K562 (cell line): ENCODE data around the gene TMEM107. TPM values are rescaled to one million over a fixed set of nuclear protein-coding genes. Genes with fewer than 3 reads are reported as not detected.
A peak's percentile ranks its signal among the peaks of the same experiment; 100 is the strongest.

Experiments
- ATAC-seq: fragments of 200-7000 bp; cut with Tn5 transposase; 3 replicates; pipeline ENCODE4 v1.9.1; 2020; ENCODE audit warnings: moderate library complexity
- BruUV-seq: library from RNA; stranded (reverse); fragments of 400-500 nt; replicated peaks from 2 replicates; lab custom pipeline; 2021; lab: Mats Ljungman, UMichigan
- CTCF ChIA-PET: fragments of 300-600 bp; formaldehyde crosslinking; extraction: SDS; loops from one replicate; lab custom pipeline; 2021; ENCODE audit warnings: low intra/inter-chr PET ratio; lab: Yijun Ruan, JAX
- POLR2A ChIA-PET: fragments of 300-600, 350-650 bp; sonication (Branson Sonifier 250); formaldehyde crosslinking; extraction: SDS; loops from one replicate; lab custom pipeline; 2021; ENCODE audit warnings: antibody characterized with exemption, inconsistent platforms; lab: Yijun Ruan, JAX
- DNase-seq, 4 experiments: peaks; one replicate each; pipeline versions ENCODE4 v3.0.0 to v3.0.0-alpha.2; 2011 to 2018; ENCODE audit warnings: low spot score in 3 of 4, mixed read lengths in 3 of 4; ENCODE audit errors: extremely low read depth in 1 of 4
- FAIRE-seq: peaks from 2 replicates; lab custom pipeline; 2011; peaks lifted over from hg19 to GRCh38; lab: Jason Lieb, UNC
- H2AFZ ChIP-seq: 2 replicates; pipeline ENCODE4 v1.6.0; 2011; ENCODE audit warnings: low read depth, low read length, control low read depth, inconsistent platforms
- H3K27ac ChIP-seq: fragments of 200-600 bp; 3 replicates; pipeline ENCODE4 v1.8.0; 2011; ENCODE audit warnings: low read depth, mild to moderate bottlenecking, control low read depth, inconsistent platforms, low read length, moderate library complexity, mixed read lengths; ENCODE audit errors: extremely low read depth
- H3K27me3 ChIP-seq, 2 experiments: fragments of 300-600 bp in 1 of 2; 2 replicates in 1 of 2; 3 replicates in 1 of 2; pipeline versions ENCODE4 v1.6.0 to v1.8.0; 2011; ENCODE audit warnings: inconsistent platforms in 2 of 2, low read length in 2 of 2, mild to moderate bottlenecking in 1 of 2, mixed read lengths in 1 of 2, moderate library complexity in 1 of 2; ENCODE audit not compliant: control insufficient read depth in 2 of 2, insufficient read depth in 2 of 2
- H3K36me3 ChIP-seq: fragments of 300-600 bp; 3 replicates; pipeline ENCODE4 v1.8.0; 2011; ENCODE audit warnings: mild to moderate bottlenecking, low read length, inconsistent platforms; ENCODE audit not compliant: control insufficient read depth, insufficient read depth
- H3K4me1 ChIP-seq, 2 experiments: fragments of 200-600 bp in 1 of 2; replicated peaks in 1 of 2; 2 replicates in 1 of 2; 3 replicates in 1 of 2; pipeline versions ENCODE4 v1.5.1 to v1.8.0; 2011; ENCODE audit warnings: inconsistent platforms in 2 of 2, low read length in 2 of 2, mild to moderate bottlenecking in 1 of 2, mixed read lengths in 1 of 2, moderate library complexity in 1 of 2; ENCODE audit not compliant: control insufficient read depth in 2 of 2, insufficient read depth in 2 of 2
- H3K4me2 ChIP-seq: 2 replicates; pipeline ENCODE4 v1.6.1; 2011; ENCODE audit warnings: low read length, control low read depth, inconsistent platforms, mixed read lengths; ENCODE audit not compliant: insufficient read depth
- H3K4me3 ChIP-seq: fragments of 200-600 bp; sonication (generic), shearing (Covaris generic); 2 replicates; pipeline ENCODE4 v1.5.1; 2016; ENCODE audit warnings: control low read depth, inconsistent platforms
- H3K79me2 ChIP-seq: fragments of 200-600 bp; 3 replicates; pipeline ENCODE4 v1.8.0; 2011; ENCODE audit warnings: low read length, inconsistent platforms; ENCODE audit not compliant: control insufficient read depth, insufficient read depth
- H3K9ac ChIP-seq, 2 experiments: 2 replicates each; pipeline versions ENCODE4 v1.6.0 to v1.6.1; 2011; ENCODE audit warnings: low read depth in 2 of 2, low read length in 2 of 2, control low read depth in 1 of 2, inconsistent platforms in 1 of 2, mild to moderate bottlenecking in 1 of 2, mixed read lengths in 1 of 2; ENCODE audit not compliant: insufficient read depth in 1 of 2
- H3K9me1 ChIP-seq: one replicate; pipeline ENCODE4 v1.6.0; 2011; ENCODE audit warnings: inconsistent platforms, mild to moderate bottlenecking, low read length, moderate library complexity; ENCODE audit not compliant: control insufficient read depth, insufficient read depth
- H3K9me3 ChIP-seq: replicated peaks from 2 replicates; pipeline ENCODE4 v1.5.1; 2011; ENCODE audit warnings: low read depth, low read length, inconsistent platforms; ENCODE audit not compliant: control insufficient read depth, insufficient read depth
- H4K20me1 ChIP-seq: replicated peaks from 2 replicates; pipeline ENCODE4 v1.6.1; 2011; ENCODE audit warnings: low read length, inconsistent platforms, mixed read lengths; ENCODE audit not compliant: control insufficient read depth, insufficient read depth
- ARID4B ChIP-seq: sonication (generic); formaldehyde crosslinking; IDR thresholded peaks from 2 replicates; pipeline ENCODE4 v1.8.0; 2022; ENCODE audit warnings: mild to moderate bottlenecking, missing genetic modification reagents
- BRF2 ChIP-seq: IDR thresholded peaks from 3 replicates; pipeline ENCODE4 v1.6.1; 2011; ENCODE audit warnings: borderline replicate concordance, mild to moderate bottlenecking; ENCODE audit not compliant: insufficient read length, insufficient read depth
- DACH1 ChIP-seq: fragments of 450-650 bp; IDR thresholded peaks from 2 replicates; pipeline ENCODE4 v1.6.1; 2018; ENCODE audit not compliant: partially characterized antibody
- GATAD2B ChIP-seq: fragments of 450-650 bp; IDR thresholded peaks from 2 replicates; pipeline ENCODE4 v1.6.1; 2017; ENCODE audit warnings: mild to moderate bottlenecking, borderline replicate concordance
- MCM7 ChIP-seq, 2 experiments: fragments of 450-650 bp; IDR thresholded peaks; 2 replicates each; pipeline ENCODE4 v1.6.1; 2016 to 2018
- MTA1 ChIP-seq: fragments of 450-650 bp; IDR thresholded peaks from 2 replicates; pipeline ENCODE4 v1.6.1; 2017; ENCODE audit warnings: borderline replicate concordance
- MXD1 ChIP-seq: fragments of 250-450 bp; sonication (Bioruptor Pico); IDR thresholded peaks from 2 replicates; pipeline ENCODE4 v1.8.0; 2021; ENCODE audit warnings: borderline replicate concordance, mild to moderate bottlenecking, moderate library complexity; ENCODE audit not compliant: poor library complexity, severe bottlenecking
- ZBTB2 ChIP-seq: fragments of 450-650 bp; IDR thresholded peaks from 2 replicates; pipeline ENCODE4 v1.6.1; 2016; ENCODE audit warnings: antibody characterized with exemption
- ZNF518B ChIP-seq: fragments of 250-450 bp; sonication (Bioruptor Pico); IDR thresholded peaks from 2 replicates; pipeline ENCODE4 v1.5.0; 2021; ENCODE audit warnings: mild to moderate bottlenecking, moderate library complexity
- WGBS: fragments of 100-300 bp; shearing (Covaris generic); methylation state at CpG from one replicate; pipeline ENCODE4 v1.1.6; 2016; ENCODE audit warnings: low coverage, mixed read lengths; ENCODE audit not compliant: insufficient coverage; ENCODE audit errors: missing lambda C conversion rate; 5-methylcytosine and 5-hydroxymethylcytosine counted together
- in situ Hi-C: fragments of 300-500 bp; cut with MboI; formaldehyde crosslinking; loops from 4 replicates; pipeline ENCODE4 v1.15.0; 2018; ENCODE audit warnings: inconsistent platforms, mixed read lengths
- intact Hi-C: fragments of 100-400 bp; cut with micrococcal nuclease; formaldehyde crosslinking; loops from 2 replicates; pipeline ENCODE4 v1.14.2; 2022
- polyA plus RNA-seq, 8 experiments: library from polyadenylated mRNA; depleted of rRNA in 4 of 8; stranded (reverse) in 5 of 8; unstranded in 3 of 8; fragments of >200 nt; fragmentation: Nextera tagmentation in 2 of 8; fragmentation: Illumina TruSeq in 1 of 8; extraction: Ambion mirVana in 2 of 8; extraction: Trizol in 1 of 8; gene quantifications; 2 replicates each; pipeline versions ENCODE4 v1.2.1 to v1.2.3, GENCODE V29; 2011 to 2014; ENCODE audit warnings: inconsistent platforms in 1 of 8, missing spikeins in 1 of 8
- total RNA-seq, 7 experiments: library from RNA; depleted of rRNA in 6 of 7; stranded (reverse); fragments of >200 nt in 6 of 7; fragmentation: Illumina TruSeq in 2 of 7; extraction: Trizol in 2 of 7; gene quantifications; 2 replicates each; pipeline versions ENCODE4 v1.2.1 to v1.2.3, GENCODE V29; 2011 to 2021; ENCODE audit warnings: low replicate concordance in 1 of 7

TMEM107 gene
- total and polyA plus RNA-seq, 9 of the 15 experiments (the other 6 are each of a cell fraction or from before 2014, with no cell fraction given) = 7.1 to 26.2 (median 16.9) TPM

GRCh38 chr17:8128125-8128784, 47.9 kb downstream of the TMEM107 start:
- 38% methylated on average over 10 of the region's 14 CpGs for WGBS
- CTCF ChIA-PET = no interaction called here
- Histone ChIP-seq H3K4me1 (peaks cover 17 to 44% of the 10 kb centered on the region in 2 experiments; a peak in 3 of 5 replicates), H3K27me3 (0 out of 5 replicates have a peak, but pooled peaks cover 0 to 4% of the 10 kb centered on the region in 2 experiments), H3K79me2 (no peaks in the 10 kb centered on the region), H3K36me3 (no peaks in the 10 kb centered on the region), H3K9me1 (no peaks in the 10 kb centered on the region), H2AFZ (no peak overlapping the region), H3K27ac (no peak overlapping the region), H3K9me3 (no peaks in the 10 kb centered on the region), H3K9ac (peak overlapping the region in 1 of 2 experiments; percentile 58; a peak in 2 of 4 replicates), H4K20me1 (no peaks in the 10 kb centered on the region; the same call in 1 of the 2 replicates), H3K4me2 (no peak overlapping the region), H3K4me3 (0 out of 2 replicates have a peak overlapping the region, but pooled peaks have one; percentile 2)
- intact Hi-C loops = loop anchor here (10.0 kb wide), 1 partner anchor 293 kb away; the partner anchor contains the start of gene KDM6B
- FAIRE-seq = no peak
- ATAC-seq = no peak
- no TSS peak for BruUV-seq
- in situ Hi-C loops = no loop called here
- POLR2A ChIA-PET = no interaction called here
- no peak for DNase-seq
- 0 out of 4 replicates have a peak, but pooled peaks of 1 of the 2 experiments have one; percentile 48 for TF ChIP-seq MCM7 (IDR thresholded peaks at IDR 0.05)
- no peak for TF ChIP-seq ZNF518B (CRISPR knock-in tag)
- TF ChIP-seq DACH1 = peak; percentile 99
- TF ChIP-seq GATAD2B = 0 out of 2 replicates have a peak, but pooled peaks have one; percentile 30
- peak; percentile 68 for TF ChIP-seq ZBTB2
- TF ChIP-seq MXD1 (CRISPR knock-in tag) = no peak
- TF ChIP-seq MTA1 = 0 out of 2 replicates have a peak, but pooled peaks have one; percentile 51
- no peak for TF ChIP-seq ARID4B (CRISPR knock-in tag)
- no peak for TF ChIP-seq BRF2
